Common myeloid progenitor, CD34-positive (primary cell): ENCODE measurements around the gene TMEM116.
A peak's percentile ranks its signal among the peaks of the same experiment; 100 is the strongest.
"Not testable (repeated sequence)": the region's sequence is repeated elsewhere in the genome, so short reads cannot be mapped to it uniquely, and the experiment has no call there.

Experiments used
- CTCF ChIA-PET: fragments of 350-600 bp; sonication (Branson Sonifier 250); formaldehyde crosslinking; loops from one replicate; lab custom pipeline; 2021; ENCODE audit warnings: antibody characterized with exemption; lab: Charles Lee
- POLR2A ChIA-PET: fragments of 350-600 bp; sonication (Branson Sonifier 250); formaldehyde crosslinking; loops from one replicate; lab custom pipeline; 2021; ENCODE audit warnings: antibody characterized with exemption; lab: Charles Lee
- DNase-seq, 3 donors: peaks; one replicate each; pipeline versions ENCODE4 v3.0.0 to v3.0.0-alpha.2; 2013
- H3K27ac ChIP-seq, 2 experiments: 1 replicate in 1 of 2; 2 replicates in 1 of 2; pipeline ENCODE4 v1.7.0; 2013; ENCODE audit warnings: inconsistent platforms in 2 of 2, low read length in 2 of 2, mild to moderate bottlenecking in 2 of 2, low read depth in 1 of 2, moderate library complexity in 1 of 2; ENCODE audit not compliant: severe bottlenecking in 2 of 2, insufficient read depth in 1 of 2, poor library complexity in 1 of 2
- H3K27me3 ChIP-seq, 5 experiments: replicated peaks in 2 of 5; 1 replicate in 3 of 5; 2 replicates in 2 of 5; pipeline versions ENCODE4 v1.6.1 to v1.7.0; 2013; ENCODE audit warnings: low read length in 4 of 5, mild to moderate bottlenecking in 2 of 5, moderate library complexity in 2 of 5, inconsistent platforms in 1 of 5; ENCODE audit not compliant: insufficient read depth in 5 of 5, control insufficient read depth in 4 of 5
- H3K36me3 ChIP-seq, 4 experiments: 1 replicate in 2 of 4; 2 replicates in 2 of 4; pipeline versions ENCODE4 v1.6.1 to v1.7.0; 2013; ENCODE audit warnings: low read length in 3 of 4, control low read depth in 1 of 4, mild to moderate bottlenecking in 1 of 4; ENCODE audit not compliant: control insufficient read depth in 4 of 4, insufficient read depth in 4 of 4
- H3K4me1 ChIP-seq, 4 experiments: 1 replicate in 3 of 4; 2 replicates in 1 of 4; pipeline versions ENCODE4 v1.6.1 to v1.7.1; 2013; ENCODE audit warnings: low read length in 3 of 4, mild to moderate bottlenecking in 3 of 4, control low read depth in 1 of 4, inconsistent platforms in 1 of 4, moderate library complexity in 1 of 4; ENCODE audit not compliant: control insufficient read depth in 4 of 4, insufficient read depth in 4 of 4; ENCODE audit errors: control extremely low read depth in 1 of 4
- H3K4me3 ChIP-seq, 7 experiments: 1 replicate in 4 of 7; 2 replicates in 3 of 7; pipeline versions ENCODE4 v1.5.1 to v1.7.0; 2013; ENCODE audit warnings: mild to moderate bottlenecking in 7 of 7, low read length in 6 of 7, moderate library complexity in 6 of 7, inconsistent platforms in 2 of 7, low read depth in 2 of 7, control low read depth in 1 of 7; ENCODE audit not compliant: insufficient read depth in 4 of 7, control insufficient read depth in 1 of 7; ENCODE audit errors: extremely low read depth in 1 of 7
- H3K9me3 ChIP-seq, 5 experiments: 1 replicate in 4 of 5; 2 replicates in 1 of 5; pipeline versions ENCODE4 v1.6.1 to v1.7.1; 2013; ENCODE audit warnings: low read length in 4 of 5, mild to moderate bottlenecking in 2 of 5, inconsistent platforms in 1 of 5, low read depth in 1 of 5, moderate library complexity in 1 of 5; ENCODE audit not compliant: control insufficient read depth in 4 of 5, insufficient read depth in 2 of 5; ENCODE audit errors: control extremely low read depth in 1 of 5
- WGBS: methylation state at CpG from one replicate; pipeline ENCODE4 v1.1.5; 2013; ENCODE audit not compliant: insufficient coverage; 5-methylcytosine and 5-hydroxymethylcytosine counted together

Gene TMEM116

DNA sequence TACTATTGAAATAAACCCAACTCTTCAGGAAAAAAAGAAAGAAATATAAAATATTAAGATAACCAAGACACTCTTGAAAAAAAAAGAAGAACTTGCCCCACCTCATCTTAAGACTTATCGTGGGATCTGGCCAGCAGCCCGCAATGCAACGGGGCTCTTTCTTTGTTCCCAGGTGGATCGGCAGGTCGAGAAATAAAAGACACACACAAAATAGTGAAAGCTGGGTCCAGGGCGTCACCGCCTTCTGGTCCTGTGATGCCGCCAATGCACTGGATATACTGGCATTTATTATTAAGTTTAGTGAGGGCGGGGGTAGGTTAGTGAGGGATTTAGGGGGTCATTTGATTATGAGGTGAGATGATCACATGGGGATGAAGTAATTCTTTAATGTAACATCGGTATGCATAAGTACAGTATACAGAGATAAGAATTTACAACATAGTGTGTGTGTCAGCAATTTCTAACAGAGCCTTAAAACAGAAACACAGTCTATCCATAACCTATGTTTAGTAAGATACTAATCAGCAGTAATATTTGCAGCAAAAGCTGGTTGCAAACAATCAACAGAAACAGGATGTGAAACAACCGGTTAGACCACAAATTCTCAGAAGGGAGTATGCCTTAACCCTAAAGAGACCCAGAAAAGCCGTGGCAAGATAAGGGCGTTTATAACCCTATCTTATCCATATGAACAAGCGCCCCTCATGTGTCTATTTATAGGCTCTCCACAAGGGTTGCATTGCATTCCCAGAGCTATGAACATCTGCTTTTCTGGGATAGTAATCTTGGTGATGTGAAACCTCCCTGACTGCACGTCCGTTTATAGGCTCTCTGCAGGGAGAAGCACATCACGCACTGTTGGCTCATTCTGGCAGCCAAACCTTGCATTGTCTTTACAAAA is 18.5 kb downstream of the TMEM116 start:
- 90% methylated on average over 2 of the region's 17 CpGs for WGBS
- Histone ChIP-seq H3K27me3 (peaks cover 0 to 15% (median 0%) of the 10 kb centered on the region in 5 experiments), H3K27ac (peak overlapping the region in 1 of 2 experiments; percentile 25)
- POLR2A ChIA-PET: interaction anchor here (0.6 kb wide), 1 partner anchor 192 kb away, joined by 5 read pairs; no protein-coding TSS in a partner anchor
- H3K4me1 ChIP-seq, H3K36me3 ChIP-seq, H3K4me3 ChIP-seq, H3K9me3 ChIP-seq: not testable (repeated sequence)
- CTCF ChIA-PET: interaction anchor here (1.3 kb wide), 1 partner anchor 15 kb away, joined by 3 read pairs; no protein-coding TSS in a partner anchor
- DNase-seq: peak in 1 of 3 donors; percentile 46

GRCh38 chr12:111993292-111994150 is 19.4 kb downstream of the TMEM116 start:
- DNase-seq: no peak
- no peak overlapping the region for H3K27ac ChIP-seq
- peaks cover 0 to 15% (median 0%) of the 10 kb centered on the region in 5 experiments for H3K27me3 ChIP-seq
- H3K36me3 ChIP-seq: no peaks in the 10 kb centered on the region
- no peak overlapping the region for H3K4me3 ChIP-seq
- H3K4me1 ChIP-seq: peaks cover 0 to 9% (median 1%) of the 10 kb centered on the region in 4 experiments
- no peaks in the 10 kb centered on the region for H3K9me3 ChIP-seq
- ChIA-PET POLR2A (interaction anchor here (0.6 kb wide), 1 partner anchor 191 kb away, joined by 5 read pairs; no protein-coding TSS in a partner anchor), CTCF (no interaction called here)
- WGBS: 100% methylated on average over 1 of the region's 2 CpGs

GRCh38 chr12:111992464-111992863 is 20.5 kb downstream of the TMEM116 start:
- ChIA-PET CTCF (no interaction called here), POLR2A (no interaction called here)
- H3K27ac ChIP-seq: no peak overlapping the region
- no peak for DNase-seq
- H3K36me3 ChIP-seq: no peaks in the 10 kb centered on the region
- H3K4me1 ChIP-seq: peaks cover 0 to 9% (median 1%) of the 10 kb centered on the region in 4 experiments
- no CpG with 5 or more reads among the region's 6 CpGs for WGBS
- peaks cover 0 to 12% (median 0%) of the 10 kb centered on the region in 5 experiments for H3K27me3 ChIP-seq
- no peaks in the 10 kb centered on the region for H3K9me3 ChIP-seq
- no peak overlapping the region for H3K4me3 ChIP-seq

GRCh38 chr12:111991946-111992345 is 21.0 kb downstream of the TMEM116 start:
- H3K4me3 ChIP-seq: no peak overlapping the region
- H3K36me3 ChIP-seq: no peaks in the 10 kb centered on the region
- no peak for DNase-seq
- peaks cover 0 to 9% (median 1%) of the 10 kb centered on the region in 4 experiments for H3K4me1 ChIP-seq
- no CpG with 5 or more reads among the region's 4 CpGs for WGBS
- H3K27ac ChIP-seq: no peak overlapping the region
- H3K27me3 ChIP-seq: peaks cover 0 to 8% (median 0%) of the 10 kb centered on the region in 5 experiments
- ChIA-PET CTCF (no interaction called here), POLR2A (interaction anchor here (0.6 kb wide), 1 partner anchor 18 kb away, joined by 4 read pairs; no protein-coding TSS in a partner anchor)
- H3K9me3 ChIP-seq: no peaks in the 10 kb centered on the region

GRCh38 chr12:111991535-111991934 is 21.4 kb downstream of the TMEM116 start:
- DNase-seq: no peak
- ChIA-PET POLR2A (interaction anchor here (0.6 kb wide), 1 partner anchor 18 kb away, joined by 4 read pairs; no protein-coding TSS in a partner anchor), CTCF (interaction anchor here (1.2 kb wide), 1 partner anchor 10 kb away, joined by 4 read pairs; no protein-coding TSS in a partner anchor)
- 86% methylated on average over 1 of the region's 2 CpGs for WGBS
- no peaks in the 10 kb centered on the region for H3K9me3 ChIP-seq
- no peak overlapping the region for H3K4me3 ChIP-seq
- H3K4me1 ChIP-seq: peaks cover 0 to 9% (median 1%) of the 10 kb centered on the region in 4 experiments
- H3K27me3 ChIP-seq: peaks cover 0 to 8% (median 0%) of the 10 kb centered on the region in 5 experiments
- H3K36me3 ChIP-seq: no peaks in the 10 kb centered on the region
- no peak overlapping the region for H3K27ac ChIP-seq

GRCh38 chr12:111984820-111985219 is 28.1 kb downstream of the TMEM116 start:
- DNase-seq: no peak
- no peaks in the 10 kb centered on the region for H3K27me3 ChIP-seq
- 100% methylated on average over 1 of the region's 2 CpGs for WGBS
- no peaks in the 10 kb centered on the region for H3K4me1 ChIP-seq
- no peak overlapping the region for H3K27ac ChIP-seq
- no peak overlapping the region for H3K4me3 ChIP-seq
- H3K9me3 ChIP-seq: no peaks in the 10 kb centered on the region
- H3K36me3 ChIP-seq: no peaks in the 10 kb centered on the region
- CTCF ChIA-PET: no interaction called here
- POLR2A ChIA-PET: no interaction called here
